T-cell (primary cell): Measurements from ENCODE around the gene CRYBB3. TPM values are rescaled to one million over a fixed set of nuclear protein-coding genes. Genes with fewer than 3 reads are reported as not detected.

Experiments
- ATAC-seq, 4 experiments: fragments of 200-7000 bp in 3 of 4; fragments of 150-1000 bp in 1 of 4; cut with Tn5 transposase; replicated peaks in 1 of 4; 1 replicate in 3 of 4; 2 replicates in 1 of 4; pipeline ENCODE4 v1.10.0; 2021; ENCODE audit warnings: moderate library complexity in 3 of 4, mild to moderate bottlenecking in 2 of 4, moderate number of reproducible peaks in 1 of 4
- CTCF ChIA-PET, 2 donors: fragments of 300-600 bp; sonication (Branson Sonifier 250); formaldehyde crosslinking; loops; one replicate each; lab custom pipeline; 2022; ENCODE audit warnings: antibody characterized with exemption in 2 of 2; lab: Charles Lee
- POLR2A ChIA-PET, 2 donors: fragments of 300-600 bp; sonication (Branson Sonifier 250); formaldehyde crosslinking; loops; one replicate each; lab custom pipeline; 2022; ENCODE audit warnings: antibody characterized with exemption in 2 of 2; lab: Charles Lee
- DNase-seq, 35 experiments: peaks; one replicate each; pipeline versions ENCODE4 v3.0.0 to v3.0.0-alpha.2; 2013 to 2023
- H3K27ac ChIP-seq: one replicate; pipeline ENCODE4 v1.5.1; 2013; ENCODE audit warnings: low read length
- H3K27me3 ChIP-seq, 2 experiments: replicated peaks in 1 of 2; 1 replicate in 1 of 2; 2 replicates in 1 of 2; pipeline versions ENCODE4 v1.6.1 to v1.7.0; 2013; ENCODE audit warnings: low read length in 1 of 2, mixed read lengths in 1 of 2; ENCODE audit not compliant: control insufficient read depth in 2 of 2, insufficient read depth in 2 of 2; ENCODE audit errors: extremely low read depth in 1 of 2
- H3K36me3 ChIP-seq, 2 donors: 1 replicate in 1 of 2; 2 replicates in 1 of 2; pipeline versions ENCODE4 v1.6.1 to v1.7.0; 2013; ENCODE audit warnings: low read length in 1 of 2; ENCODE audit not compliant: control insufficient read depth in 2 of 2, insufficient read depth in 1 of 2; ENCODE audit errors: extremely low read depth in 1 of 2
- H3K4me1 ChIP-seq, 2 experiments: 1 replicate in 1 of 2; 2 replicates in 1 of 2; pipeline versions ENCODE4 v1.6.1 to v1.7.0; 2013; ENCODE audit warnings: low read length in 2 of 2, mixed read lengths in 1 of 2; ENCODE audit not compliant: insufficient read depth in 2 of 2, control insufficient read depth in 1 of 2; ENCODE audit errors: extremely low read depth in 1 of 2
- H3K4me3 ChIP-seq, 2 donors: 1 replicate in 1 of 2; 2 replicates in 1 of 2; pipeline versions ENCODE4 v1.5.1 to v1.7.0; 2013; ENCODE audit warnings: mild to moderate bottlenecking in 2 of 2, low read length in 1 of 2, moderate library complexity in 1 of 2; ENCODE audit not compliant: control insufficient read depth in 1 of 2; ENCODE audit errors: extremely low read depth in 1 of 2
- H3K9me3 ChIP-seq: 2 replicates; pipeline ENCODE4 v1.7.0; 2013
- H3K27ac Mint-ChIP-seq, 2 donors: one replicate each; pipeline ENCODE4 v1.8.0; 2020 to 2021; ENCODE audit warnings: mild to moderate bottlenecking in 2 of 2, mixed read lengths in 2 of 2
- H3K27me3 Mint-ChIP-seq, 2 donors: one replicate each; pipeline ENCODE4 v1.8.0; 2021 to 2022; ENCODE audit warnings: mixed read lengths in 2 of 2
- H3K36me3 Mint-ChIP-seq: one replicate; pipeline ENCODE4 v1.8.0; 2021; ENCODE audit warnings: mixed read lengths
- H3K4me1 Mint-ChIP-seq, 3 donors: one replicate each; pipeline ENCODE4 v1.8.0; 2020 to 2022; ENCODE audit warnings: mixed read lengths in 3 of 3, mild to moderate bottlenecking in 1 of 3
- H3K4me3 Mint-ChIP-seq, 3 donors: one replicate each; pipeline ENCODE4 v1.8.0; 2020 to 2022; ENCODE audit warnings: mild to moderate bottlenecking in 3 of 3, mixed read lengths in 3 of 3, moderate library complexity in 3 of 3
- H3K9me3 Mint-ChIP-seq, 3 donors: one replicate each; pipeline ENCODE4 v1.8.0; 2020 to 2022; ENCODE audit warnings: mixed read lengths in 3 of 3
- WGBS: methylation state at CpG from one replicate; pipeline ENCODE4 v1.1.5; 2013; ENCODE audit warnings: missing lambda C conversion rate; ENCODE audit not compliant: insufficient coverage; 5-methylcytosine and 5-hydroxymethylcytosine counted together
- total RNA-seq, 35 experiments: library from RNA in 6 of 35; stranded (reverse) in 6 of 35; fragments of 120-200 nt in 1 of 35; gene quantifications; one replicate each; pipeline versions ENCODE4 v1.2.1 to v1.2.4 and lab custom pipeline; 2013 to 2026

Gene CRYBB3
- total RNA-seq, 5 donors from 2014 or later (not counting 1 experiment from before 2014, with no cell fraction given) = 0.89 TPM; not detected in 4

GRCh38 chr22:25167834-25168601, 31.6 kb upstream of the CRYBB3 start:
- H3K27me3 ChIP-seq = no peaks in the 10 kb centered on the region
- Mint-ChIP-seq H3K27ac (no peak overlapping the region), H3K9me3 (no peaks in the 10 kb centered on the region), H3K4me1 (peaks cover 0 to 7% (median 0%) of the 10 kb centered on the region in 3 donors), H3K36me3 (peaks cover 7% of the 10 kb centered on the region), H3K4me3 (no peak overlapping the region), H3K27me3 (no peaks in the 10 kb centered on the region)
- ChIA-PET CTCF (interaction anchor here in 1 of 2 donors (1.0 kb wide), 1 partner anchor 58 kb away, joined by 3 read pairs; no protein-coding TSS in a partner anchor), POLR2A (no interaction called here)
- H3K4me3 ChIP-seq = no peak overlapping the region
- no peaks in the 10 kb centered on the region for H3K4me1 ChIP-seq
- DNase-seq (no peak), ATAC-seq (no peak)
- H3K27ac ChIP-seq = no peak overlapping the region
- no peaks in the 10 kb centered on the region for H3K9me3 ChIP-seq
- WGBS = 91% methylated on average over 12 of the region's 14 CpGs
- H3K36me3 ChIP-seq = no peaks in the 10 kb centered on the region

- Histone ChIP-seq H3K9me3 (no peaks in the 10 kb centered on the region), H3K4me3 (no peak overlapping the region), H3K27ac (no peak overlapping the region), H3K4me1 (no peaks in the 10 kb centered on the region), H3K36me3 (peaks cover 0 to 6% of the 10 kb centered on the region in 2 donors), H3K27me3 (no peaks in the 10 kb centered on the region)
- H3K9me3 Mint-ChIP-seq = no peaks in the 10 kb centered on the region
- peaks cover 0 to 7% (median 0%) of the 10 kb centered on the region in 3 donors for H3K4me1 Mint-ChIP-seq
- H3K4me3 Mint-ChIP-seq = no peak overlapping the region
- no peak for ATAC-seq
- H3K27ac Mint-ChIP-seq = no peak overlapping the region
- no peak for DNase-seq
- 78% methylated on average over 7 of the region's 17 CpGs for WGBS
- POLR2A ChIA-PET = no interaction called here
- CTCF ChIA-PET = interaction anchor here (0.5 to 0.6 kb wide), 2 partner anchors 27 to 155 kb away, joined by 4 to 6 read pairs; no protein-coding TSS in a partner anchor
- H3K27me3 Mint-ChIP-seq = no peaks in the 10 kb centered on the region
- H3K36me3 Mint-ChIP-seq = peaks cover 7% of the 10 kb centered on the region
Measured at GRCh38 chr22:25169278-25170031, 30.2 kb upstream of the CRYBB3 start.

GRCh38 chr22:25170426-25170980, 29.2 kb upstream of the CRYBB3 start:
- H3K27me3 Mint-ChIP-seq = no peaks in the 10 kb centered on the region
- Histone ChIP-seq H3K4me3 (no peak overlapping the region), H3K27ac (no peak overlapping the region), H3K36me3 (peaks cover 0 to 16% of the 10 kb centered on the region in 2 donors), H3K27me3 (no peaks in the 10 kb centered on the region), H3K4me1 (no peaks in the 10 kb centered on the region), H3K9me3 (no peaks in the 10 kb centered on the region)
- POLR2A ChIA-PET = no interaction called here
- DNase-seq (no peak), ATAC-seq (no peak)
- H3K4me1 Mint-ChIP-seq = peaks cover 0 to 7% (median 0%) of the 10 kb centered on the region in 3 donors
- WGBS = 90% methylated on average over 9 of the region's 16 CpGs
- CTCF ChIA-PET = interaction anchor here in 1 of 2 donors (0.5 kb wide), 1 partner anchor 154 kb away, joined by 6 read pairs; no protein-coding TSS in a partner anchor
- no peaks in the 10 kb centered on the region for H3K9me3 Mint-ChIP-seq
- H3K4me3 Mint-ChIP-seq = no peak overlapping the region
- peaks cover 13% of the 10 kb centered on the region for H3K36me3 Mint-ChIP-seq
- no peak overlapping the region for H3K27ac Mint-ChIP-seq

- ATAC-seq (peak; percentile 50 to 66 (median 52)), DNase-seq (peak in 24 of 35 experiments; percentile 2 to 51 (median 15))
- H3K4me3 Mint-ChIP-seq = no peak overlapping the region
- peaks cover 3 to 25% of the 10 kb centered on the region in 2 donors for H3K36me3 ChIP-seq
- no peaks in the 10 kb centered on the region for H3K9me3 Mint-ChIP-seq
- H3K9me3 ChIP-seq = no peaks in the 10 kb centered on the region
- POLR2A ChIA-PET = no interaction called here
- CTCF ChIA-PET = no interaction called here
- H3K27me3 Mint-ChIP-seq = no peaks in the 10 kb centered on the region
- WGBS = 58% methylated on average over 4 of the region's 5 CpGs
- peaks cover 0 to 7% (median 0%) of the 10 kb centered on the region in 3 donors for H3K4me1 Mint-ChIP-seq
- no peak overlapping the region for H3K27ac ChIP-seq
- no peak overlapping the region for H3K4me3 ChIP-seq
- H3K36me3 Mint-ChIP-seq = peaks cover 21% of the 10 kb centered on the region
- H3K27ac Mint-ChIP-seq = no peak overlapping the region
- no peaks in the 10 kb centered on the region for H3K27me3 ChIP-seq
- no peaks in the 10 kb centered on the region for H3K4me1 ChIP-seq
Measured at GRCh38 chr22:25172153-25172552, 27.5 kb upstream of the CRYBB3 start.

- Histone ChIP-seq H3K4me1 (no peaks in the 10 kb centered on the region), H3K9me3 (no peaks in the 10 kb centered on the region), H3K4me3 (no peak overlapping the region), H3K27me3 (no peaks in the 10 kb centered on the region), H3K27ac (no peak overlapping the region), H3K36me3 (peaks cover 3 to 27% of the 10 kb centered on the region in 2 donors)
- peaks cover 22% of the 10 kb centered on the region for H3K36me3 Mint-ChIP-seq
- H3K4me3 Mint-ChIP-seq = no peak overlapping the region
- no peaks in the 10 kb centered on the region for H3K27me3 Mint-ChIP-seq
- H3K27ac Mint-ChIP-seq = no peak overlapping the region
- DNase-seq (no peak), ATAC-seq (no peak)
- H3K4me1 Mint-ChIP-seq = no peaks in the 10 kb centered on the region
- 88% methylated on average over 10 of the region's 13 CpGs for WGBS
- ChIA-PET CTCF (no interaction called here), POLR2A (no interaction called here)
- H3K9me3 Mint-ChIP-seq = peaks cover 0 to under 1% (median under 1%) of the 10 kb centered on the region in 3 donors
Measured at GRCh38 chr22:25174156-25174887, 25.3 kb upstream of the CRYBB3 start.
